ENCODE results near the gene SAMD11. TPM values are rescaled to one million over a fixed set of nuclear protein-coding genes. Genes with fewer than 3 reads are reported as not detected.
"Not testable (repeated sequence)": the region's sequence is repeated elsewhere in the genome, so short reads cannot be mapped to it uniquely, and the experiment has no call there.

Gene SAMD11
- total RNA-seq, 4 donors from 2014 or later = 0.44 to 1.9 (median 1.7) TPM; not detected in 1

GRCh38 chr1:981955-982558 lies 58.3 kb downstream of the SAMD11 start, which contains the start of gene PERM1:
Gene PERM1 (minus strand): TSS chr1:982093. CDS start chr1:981029, 1,064 bp downstream.
- TF ChIP-seq POLR2A (IDR thresholded peaks at IDR 0.05) = no peak
- TF ChIP-seq CTCF (IDR thresholded peaks at IDR 0.05) = no peak
- 52 to 54% methylated on average over 12 to 18 of the region's 28 CpGs for WGBS, 2 donors
- no peak within 1 kb of the TSS for H3K4me3 ChIP-seq (ENCODE audit: low read depth, poor library complexity, severe bottlenecking)
- intact Hi-C loops (cut with DNase I; ENCODE audit: low total_unique reads) = no loop called here
- DNase-seq (ENCODE audit: low spot score in 2 of 2) = no peak

GRCh38 chr1:982765-983436 lies 59.2 kb downstream of the SAMD11 start:
- 49 to 72% methylated on average over 31 to 43 of the region's 43 CpGs for WGBS, 2 donors
- no peak for TF ChIP-seq POLR2A (IDR thresholded peaks at IDR 0.05)
- no peak for TF ChIP-seq CTCF (IDR thresholded peaks at IDR 0.05)
- no peak overlapping the region for H3K4me3 ChIP-seq (ENCODE audit: low read depth, poor library complexity, severe bottlenecking)
- DNase-seq (ENCODE audit: low spot score in 2 of 2) = no peak
- intact Hi-C loops (cut with DNase I; ENCODE audit: low total_unique reads) = no loop called here

GRCh38 chr1:983798-984475 lies 60.2 kb downstream of the SAMD11 start:
- intact Hi-C loops (cut with DNase I; ENCODE audit: low total_unique reads) = no loop called here
- H3K4me3 ChIP-seq (ENCODE audit: low read depth, poor library complexity, severe bottlenecking) = no peak overlapping the region
- TF ChIP-seq CTCF (IDR thresholded peaks at IDR 0.05) (no peak), POLR2A (IDR thresholded peaks at IDR 0.05) (no peak)
- 16 to 29% methylated on average over 16 to 25 of the region's 29 CpGs for WGBS, 2 donors
- no peak for DNase-seq (ENCODE audit: low spot score in 2 of 2)

GRCh38 chr1:984476-984814 lies 60.7 kb downstream of the SAMD11 start:
- DNase-seq (ENCODE audit: low spot score in 2 of 2) = no peak
- WGBS, 2 donors = 57 to 62% methylated on average over 12 of the region's 12 CpGs
- intact Hi-C loops (cut with DNase I; ENCODE audit: low total_unique reads) = no loop called here
- no peak for TF ChIP-seq POLR2A (IDR thresholded peaks at IDR 0.05)
- no peak for TF ChIP-seq CTCF (IDR thresholded peaks at IDR 0.05)
- no peak overlapping the region for H3K4me3 ChIP-seq (ENCODE audit: low read depth, poor library complexity, severe bottlenecking)

- H3K4me3 ChIP-seq (ENCODE audit: low read depth, poor library complexity, severe bottlenecking) = no peak overlapping the region
- WGBS, 2 donors = 75 to 81% methylated on average over 13 of the region's 13 CpGs
- no peak for DNase-seq (ENCODE audit: low spot score in 2 of 2)
- intact Hi-C loops (cut with DNase I; ENCODE audit: low total_unique reads) = loop anchor here (5.0 kb wide), 1 partner anchor 77 kb away; no protein-coding TSS in a partner anchor
- TF ChIP-seq POLR2A (IDR thresholded peaks at IDR 0.05) (no peak), CTCF (IDR thresholded peaks at IDR 0.05) (no peak)
Measured at GRCh38 chr1:985126-985525, 61.4 kb downstream of the SAMD11 start.

GRCh38 chr1:988061-988460 lies 64.3 kb downstream of the SAMD11 start:
- intact Hi-C loops (cut with DNase I; ENCODE audit: low total_unique reads) = loop anchor here (5.0 kb wide), 1 partner anchor 74 kb away; no protein-coding TSS in a partner anchor
- DNase-seq (ENCODE audit: low spot score in 2 of 2); H3K4me3 ChIP-seq (ENCODE audit: low read depth, poor library complexity, severe bottlenecking): not testable (repeated sequence)
- 82 to 88% methylated on average over 5 of the region's 5 CpGs for WGBS, 2 donors

- intact Hi-C loops (cut with DNase I; ENCODE audit: low total_unique reads); DNase-seq (ENCODE audit: low spot score in 2 of 2); H3K4me3 ChIP-seq (ENCODE audit: low read depth, poor library complexity, severe bottlenecking): not testable (repeated sequence)
- 93 to 96% methylated on average over 6 of the region's 6 CpGs for WGBS, 2 donors
Measured at GRCh38 chr1:991275-991674, 67.6 kb downstream of the SAMD11 start.
